T-helper 2 cell treated with Interferon-gamma antibody and Interleukin-4, amounts not matched to agents 100 ng/mL and 5 ng/mL, for 36 hours (primary cell): Measurements from ENCODE around the gene CFAP53. TPM values are rescaled to one million over a fixed set of nuclear protein-coding genes. Genes with fewer than 3 reads are reported as not detected.

ENCODE experiments used
- total RNA-seq: library from RNA; stranded (reverse); gene quantifications from 2 replicates; pipeline ENCODE4 v1.2.3, GENCODE V29; 2022

CFAP53 gene
- total RNA-seq, 1 donor from 2014 or later, result 0.34 TPM

Other genes with a start within 250 kb of the CFAP53 start
- 0.02 TPM in 1 of 2 replicates, not detected in the other for gene MYO5B, start 71.3 kb downstream of the CFAP53 start, total RNA-seq
- 95.6 and 104 TPM in 2 replicates for gene MBD1, start 15.0 kb upstream of the CFAP53 start, total RNA-seq
- 158 and 162 TPM in 2 replicates for gene CXXC1, start 21.2 kb upstream of the CFAP53 start, total RNA-seq
- 34.3 and 35.9 TPM in 2 replicates for gene SKA1, start 108.6 kb upstream of the CFAP53 start, total RNA-seq